ENCODE measurements around the gene UGP2. TPM values are rescaled to one million over a fixed set of nuclear protein-coding genes. Genes with fewer than 3 reads are reported as not detected.
A peak's percentile ranks its signal among the peaks of the same experiment; 100 is the strongest.

UGP2 gene
- total and polyA plus RNA-seq, 10 of the 15 experiments (the other 5 are each of a cell fraction or from before 2014, with no cell fraction given): 40.8 to 98.3 (median 76.1) TPM

DNA sequence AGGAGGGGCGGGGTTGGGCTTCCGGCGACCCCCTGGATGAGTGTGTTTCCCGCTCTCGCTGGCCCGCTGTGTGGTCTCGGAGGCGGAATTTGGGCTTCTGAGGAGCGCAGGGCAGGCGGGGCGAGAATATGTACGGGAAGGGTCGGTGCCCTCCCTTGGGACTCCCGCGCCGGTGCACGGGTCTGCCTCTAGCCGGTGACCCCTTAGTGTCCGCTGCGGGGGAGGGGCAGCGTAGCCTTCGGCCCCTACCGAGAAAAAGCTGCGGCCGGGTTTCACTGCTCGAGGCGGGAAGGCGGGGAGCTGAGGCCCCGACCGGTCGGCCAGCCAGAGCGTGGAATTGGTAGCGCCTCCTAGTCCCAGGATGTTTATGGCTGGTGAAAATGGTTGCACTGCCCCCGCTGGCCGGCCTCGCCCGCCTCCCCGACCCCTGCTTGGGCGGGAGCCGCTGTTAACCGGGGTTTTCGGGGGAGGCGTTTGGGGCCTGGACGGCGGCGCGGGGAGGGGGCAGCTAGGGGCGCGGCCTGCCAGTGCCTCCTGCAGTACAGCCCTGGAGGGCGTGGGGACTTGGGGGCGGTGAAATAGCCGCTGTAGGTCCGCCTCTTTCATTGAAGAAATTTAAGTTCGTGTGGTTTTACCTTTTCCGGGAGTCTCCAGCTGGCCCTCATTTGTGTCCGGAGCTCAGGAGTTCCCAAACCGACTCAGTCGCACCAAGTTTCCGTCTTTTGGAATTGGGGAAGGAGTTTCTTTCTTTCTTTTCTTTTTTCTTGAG lies at the start of gene UGP2 (continued):
- TF ChIP-seq NR2C1 (IDR thresholded peaks at IDR 0.05): no peak
- TF ChIP-seq IRF4 (IDR thresholded peaks at IDR 0.05; ENCODE audit: low read depth, low read length): no peak
- no peak for TF ChIP-seq TBL1XR1 (IDR thresholded peaks at IDR 0.05; ENCODE audit: low read depth, low read length)
- TF ChIP-seq EP300 (IDR thresholded peaks at IDR 0.05; ENCODE audit: borderline replicate concordance in 1 of 2, control insufficient read depth in 1 of 2, low read depth in 2 of 2, low read length in 2 of 2): 0 out of 4 replicates have a peak, but pooled peaks of 1 of the 2 experiments have one; percentile 20
- no peak for TF ChIP-seq RAD21 (IDR thresholded peaks at IDR 0.05; ENCODE audit: insufficient read depth, low read depth, low read length)
- TF ChIP-seq BRCA1 (IDR thresholded peaks at IDR 0.05; ENCODE audit: low read depth, low read length): no peak
- TF ChIP-seq, protein P1, sequence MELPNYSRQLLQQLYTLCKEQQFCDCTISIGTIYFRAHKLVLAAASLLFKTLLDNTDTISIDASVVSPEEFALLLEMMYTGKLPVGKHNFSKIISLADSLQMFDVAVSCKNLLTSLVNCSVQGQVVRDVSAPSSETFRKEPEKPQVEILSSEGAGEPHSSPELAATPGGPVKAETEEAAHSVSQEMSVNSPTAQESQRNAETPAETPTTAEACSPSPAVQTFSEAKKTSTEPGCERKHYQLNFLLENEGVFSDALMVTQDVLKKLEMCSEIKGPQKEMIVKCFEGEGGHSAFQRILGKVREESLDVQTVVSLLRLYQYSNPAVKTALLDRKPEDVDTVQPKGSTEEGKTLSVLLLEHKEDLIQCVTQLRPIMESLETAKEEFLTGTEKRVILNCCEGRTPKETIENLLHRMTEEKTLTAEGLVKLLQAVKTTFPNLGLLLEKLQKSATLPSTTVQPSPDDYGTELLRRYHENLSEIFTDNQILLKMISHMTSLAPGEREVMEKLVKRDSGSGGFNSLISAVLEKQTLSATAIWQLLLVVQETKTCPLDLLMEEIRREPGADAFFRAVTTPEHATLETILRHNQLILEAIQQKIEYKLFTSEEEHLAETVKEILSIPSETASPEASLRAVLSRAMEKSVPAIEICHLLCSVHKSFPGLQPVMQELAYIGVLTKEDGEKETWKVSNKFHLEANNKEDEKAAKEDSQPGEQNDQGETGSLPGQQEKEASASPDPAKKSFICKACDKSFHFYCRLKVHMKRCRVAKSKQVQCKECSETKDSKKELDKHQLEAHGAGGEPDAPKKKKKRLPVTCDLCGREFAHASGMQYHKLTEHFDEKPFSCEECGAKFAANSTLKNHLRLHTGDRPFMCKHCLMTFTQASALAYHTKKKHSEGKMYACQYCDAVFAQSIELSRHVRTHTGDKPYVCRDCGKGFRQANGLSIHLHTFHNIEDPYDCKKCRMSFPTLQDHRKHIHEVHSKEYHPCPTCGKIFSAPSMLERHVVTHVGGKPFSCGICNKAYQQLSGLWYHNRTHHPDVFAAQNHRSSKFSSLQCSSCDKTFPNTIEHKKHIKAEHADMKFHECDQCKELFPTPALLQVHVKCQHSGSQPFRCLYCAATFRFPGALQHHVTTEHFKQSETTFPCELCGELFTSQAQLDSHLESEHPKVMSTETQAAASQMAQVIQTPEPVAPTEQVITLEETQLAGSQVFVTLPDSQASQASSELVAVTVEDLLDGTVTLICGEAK (IDR thresholded peaks at IDR 0.05; ENCODE audit: borderline replicate concordance): no peak
- TF ChIP-seq ZSCAN29 (IDR thresholded peaks at IDR 0.05): 0 out of 2 replicates have a peak, but pooled peaks have one; percentile 31
- no peak for TF ChIP-seq JUNB (IDR thresholded peaks at IDR 0.05)
- TF ChIP-seq BCL11A (IDR thresholded peaks at IDR 0.05; ENCODE audit: low read depth, low read length): no peak
- no peak for TF ChIP-seq ATF7 (IDR thresholded peaks at IDR 0.05; ENCODE audit: low read depth)
- TF ChIP-seq, protein P2, sequence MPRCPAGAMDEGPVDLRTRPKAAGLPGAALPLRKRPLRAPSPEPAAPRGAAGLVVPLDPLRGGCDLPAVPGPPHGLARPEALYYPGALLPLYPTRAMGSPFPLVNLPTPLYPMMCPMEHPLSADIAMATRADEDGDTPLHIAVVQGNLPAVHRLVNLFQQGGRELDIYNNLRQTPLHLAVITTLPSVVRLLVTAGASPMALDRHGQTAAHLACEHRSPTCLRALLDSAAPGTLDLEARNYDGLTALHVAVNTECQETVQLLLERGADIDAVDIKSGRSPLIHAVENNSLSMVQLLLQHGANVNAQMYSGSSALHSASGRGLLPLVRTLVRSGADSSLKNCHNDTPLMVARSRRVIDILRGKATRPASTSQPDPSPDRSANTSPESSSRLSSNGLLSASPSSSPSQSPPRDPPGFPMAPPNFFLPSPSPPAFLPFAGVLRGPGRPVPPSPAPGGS (IDR thresholded peaks at IDR 0.05; ENCODE audit: borderline replicate concordance, insufficient read depth, low read depth, low read length, poor library complexity, severe bottlenecking): no peak
- TF ChIP-seq ASH2L (IDR thresholded peaks at IDR 0.05; ENCODE audit: borderline replicate concordance, low read depth): no peak
- TF ChIP-seq, protein P3, sequence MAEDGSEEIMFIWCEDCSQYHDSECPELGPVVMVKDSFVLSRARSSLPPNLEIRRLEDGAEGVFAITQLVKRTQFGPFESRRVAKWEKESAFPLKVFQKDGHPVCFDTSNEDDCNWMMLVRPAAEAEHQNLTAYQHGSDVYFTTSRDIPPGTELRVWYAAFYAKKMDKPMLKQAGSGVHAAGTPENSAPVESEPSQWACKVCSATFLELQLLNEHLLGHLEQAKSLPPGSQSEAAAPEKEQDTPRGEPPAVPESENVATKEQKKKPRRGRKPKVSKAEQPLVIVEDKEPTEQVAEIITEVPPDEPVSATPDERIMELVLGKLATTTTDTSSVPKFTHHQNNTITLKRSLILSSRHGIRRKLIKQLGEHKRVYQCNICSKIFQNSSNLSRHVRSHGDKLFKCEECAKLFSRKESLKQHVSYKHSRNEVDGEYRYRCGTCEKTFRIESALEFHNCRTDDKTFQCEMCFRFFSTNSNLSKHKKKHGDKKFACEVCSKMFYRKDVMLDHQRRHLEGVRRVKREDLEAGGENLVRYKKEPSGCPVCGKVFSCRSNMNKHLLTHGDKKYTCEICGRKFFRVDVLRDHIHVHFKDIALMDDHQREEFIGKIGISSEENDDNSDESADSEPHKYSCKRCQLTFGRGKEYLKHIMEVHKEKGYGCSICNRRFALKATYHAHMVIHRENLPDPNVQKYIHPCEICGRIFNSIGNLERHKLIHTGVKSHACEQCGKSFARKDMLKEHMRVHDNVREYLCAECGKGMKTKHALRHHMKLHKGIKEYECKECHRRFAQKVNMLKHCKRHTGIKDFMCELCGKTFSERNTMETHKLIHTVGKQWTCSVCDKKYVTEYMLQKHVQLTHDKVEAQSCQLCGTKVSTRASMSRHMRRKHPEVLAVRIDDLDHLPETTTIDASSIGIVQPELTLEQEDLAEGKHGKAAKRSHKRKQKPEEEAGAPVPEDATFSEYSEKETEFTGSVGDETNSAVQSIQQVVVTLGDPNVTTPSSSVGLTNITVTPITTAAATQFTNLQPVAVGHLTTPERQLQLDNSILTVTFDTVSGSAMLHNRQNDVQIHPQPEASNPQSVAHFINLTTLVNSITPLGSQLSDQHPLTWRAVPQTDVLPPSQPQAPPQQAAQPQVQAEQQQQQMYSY (CRISPR knock-in tag; IDR thresholded peaks at IDR 0.05): no peak
- TF ChIP-seq SRF (IDR thresholded peaks at IDR 0.05; ENCODE audit: low read depth in 2 of 2, low read length in 2 of 2): no peak
- TF ChIP-seq MYC (IDR thresholded peaks at IDR 0.05; ENCODE audit: insufficient read depth, insufficient read length, insufficient replicate concordance, low read length, severe bottlenecking): no peak
- TF ChIP-seq, protein P4, sequence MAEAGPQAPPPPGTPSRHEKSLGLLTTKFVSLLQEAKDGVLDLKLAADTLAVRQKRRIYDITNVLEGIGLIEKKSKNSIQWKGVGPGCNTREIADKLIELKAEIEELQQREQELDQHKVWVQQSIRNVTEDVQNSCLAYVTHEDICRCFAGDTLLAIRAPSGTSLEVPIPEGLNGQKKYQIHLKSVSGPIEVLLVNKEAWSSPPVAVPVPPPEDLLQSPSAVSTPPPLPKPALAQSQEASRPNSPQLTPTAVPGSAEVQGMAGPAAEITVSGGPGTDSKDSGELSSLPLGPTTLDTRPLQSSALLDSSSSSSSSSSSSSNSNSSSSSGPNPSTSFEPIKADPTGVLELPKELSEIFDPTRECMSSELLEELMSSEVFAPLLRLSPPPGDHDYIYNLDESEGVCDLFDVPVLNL (IDR thresholded peaks at IDR 0.05; ENCODE audit: low read depth, low read length): peak; percentile 8; the same call in 1 of the 2 replicates
